Gastrocnemius medialis (tissue), 4 donors: ENCODE measurements around the gene ADM5. TPM values are rescaled to one million over a fixed set of nuclear protein-coding genes. Genes with fewer than 3 reads are reported as not detected.

Experiments used
- ATAC-seq, 2 donors: fragments of 150-250 bp; one replicate each; pipeline ENCODE4 v1.9.1; 2016
- DNase-seq, 2 donors: peaks; one replicate each; pipeline ENCODE4 v3.0.0-alpha.2; 2019
- H3K27ac ChIP-seq, 4 donors: fragments of 200-600 bp; sonication (generic); 1 replicate in 1 of 4; 2 replicates in 3 of 4; pipeline ENCODE4 v1.5.1; 2016 to 2018; ENCODE audit warnings: mild to moderate bottlenecking in 2 of 4, moderate library complexity in 1 of 4
- H3K27me3 ChIP-seq, 3 donors: fragments of 200-600 bp; sonication (generic) in 2 of 3; 1 replicate in 1 of 3; 2 replicates in 2 of 3; pipeline versions ENCODE4 v1.5.1 to v1.6.0; 2016 to 2019; ENCODE audit warnings: mild to moderate bottlenecking in 1 of 3, moderate library complexity in 1 of 3
- H3K36me3 ChIP-seq, 2 donors: fragments of 200-600 bp; sonication (generic) in 1 of 2; one replicate each; pipeline ENCODE4 v1.5.1; 2017 to 2018
- H3K4me1 ChIP-seq, 2 donors: fragments of 200-600 bp; sonication (generic) in 1 of 2; one replicate each; pipeline ENCODE4 v1.5.1; 2016 to 2017; ENCODE audit warnings: mild to moderate bottlenecking in 2 of 2
- H3K4me3 ChIP-seq, 4 donors: fragments of 200-600 bp; sonication (generic) in 3 of 4; 1 replicate in 1 of 4; 2 replicates in 3 of 4; pipeline ENCODE4 v1.5.1; 2016 to 2019; ENCODE audit warnings: mild to moderate bottlenecking in 2 of 4
- H3K9me3 ChIP-seq, 3 donors: fragments of 200-600 bp; sonication (generic) in 2 of 3; 1 replicate in 1 of 3; 2 replicates in 2 of 3; pipeline ENCODE4 v1.5.1; 2016 to 2019
- CTCF ChIP-seq, 5 experiments: fragments of 450-650 bp in 3 of 5; fragments of 200-600 bp in 2 of 5; sonication (generic) in 2 of 5; IDR thresholded peaks in 4 of 5; conservative IDR thresholded peaks in 1 of 5; 1 replicate in 4 of 5; 2 replicates in 1 of 5; pipeline ENCODE4 v1.5.1; 2016 to 2019; ENCODE audit warnings: antibody characterized with exemption in 5 of 5, mild to moderate bottlenecking in 3 of 5, moderate library complexity in 3 of 5
- POLR2A ChIP-seq, 2 donors: fragments of 450-650 bp; IDR thresholded peaks; one replicate each; pipeline ENCODE4 v1.6.1; 2017; ENCODE audit warnings: antibody characterized with exemption in 2 of 2, mild to moderate bottlenecking in 2 of 2, moderate library complexity in 2 of 2
- in situ Hi-C, 4 donors: fragments of 200-750 bp; cut with MboI; loops; one replicate each; pipeline versions ENCODE4 v1.15.0 to v1.8.0; 2017; ENCODE audit warnings: low sequenced_read_pairs in 4 of 4
- intact Hi-C: fragments of 100-400 bp; cut with DNase I; formaldehyde crosslinking; loops from one replicate; pipeline ENCODE4 v1.15.1; 2023; ENCODE audit warnings: low total_unique reads
- total RNA-seq, 4 donors: library from RNA; depleted of rRNA; stranded (reverse); fragments of >200 nt; gene quantifications; one replicate each; pipeline versions ENCODE4 v1.1.0 to v1.2.3, GENCODE V29; 2016

Gene ADM5, protein sequence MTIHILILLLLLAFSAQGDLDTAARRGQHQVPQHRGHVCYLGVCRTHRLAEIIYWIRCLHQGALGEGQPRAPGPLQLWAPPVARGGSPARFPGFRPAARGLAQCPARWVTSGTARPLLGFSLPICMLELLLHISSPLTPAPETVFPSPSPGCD
- 1 to 10 TPM in 3 of 4 donors, not detected in 1; 1.0 to 2.1 (median 1.4) TPM for total RNA-seq

- peak within 1 kb of the TSS; percentile 50 to 59 (median 54) for H3K4me3 ChIP-seq
- H3K4me1 ChIP-seq = peaks cover 10 to 14% of the 10 kb centered on the region in 2 donors
- TF ChIP-seq CTCF (IDR thresholded peaks at IDR 0.05 in 4 of 5, conservative IDR thresholded peaks at IDR 0.05 in 1 of 5) = peak; percentile 14 to 64 (median 45)
- TF ChIP-seq POLR2A (IDR thresholded peaks at IDR 0.05) = no peak
- H3K36me3 ChIP-seq = peaks cover 0 to 26% of the 10 kb centered on the region in 2 donors
- in situ Hi-C loops = no loop called here
- ATAC-seq (peak in 1 of 2 donors; percentile 53), DNase-seq (peak in 1 of 2 donors; percentile 35)
- peaks cover 3 to 17% (median 13%) of the 10 kb centered on the region in 3 donors for H3K27me3 ChIP-seq
- H3K9me3 ChIP-seq = no peaks in the 10 kb centered on the region
- intact Hi-C loops = no loop called here
- H3K27ac ChIP-seq = peak within 1 kb of the TSS in 3 of 4 donors; percentile 54 to 72 (median 68)
Observed at GRCh38 chr19:49689133-49690078, at the start of gene ADM5. Gene ADM5, plus strand, starts transcription at chr19:49689594. Its CDS starts 244 bp downstream, at chr19:49689838.

DNA sequence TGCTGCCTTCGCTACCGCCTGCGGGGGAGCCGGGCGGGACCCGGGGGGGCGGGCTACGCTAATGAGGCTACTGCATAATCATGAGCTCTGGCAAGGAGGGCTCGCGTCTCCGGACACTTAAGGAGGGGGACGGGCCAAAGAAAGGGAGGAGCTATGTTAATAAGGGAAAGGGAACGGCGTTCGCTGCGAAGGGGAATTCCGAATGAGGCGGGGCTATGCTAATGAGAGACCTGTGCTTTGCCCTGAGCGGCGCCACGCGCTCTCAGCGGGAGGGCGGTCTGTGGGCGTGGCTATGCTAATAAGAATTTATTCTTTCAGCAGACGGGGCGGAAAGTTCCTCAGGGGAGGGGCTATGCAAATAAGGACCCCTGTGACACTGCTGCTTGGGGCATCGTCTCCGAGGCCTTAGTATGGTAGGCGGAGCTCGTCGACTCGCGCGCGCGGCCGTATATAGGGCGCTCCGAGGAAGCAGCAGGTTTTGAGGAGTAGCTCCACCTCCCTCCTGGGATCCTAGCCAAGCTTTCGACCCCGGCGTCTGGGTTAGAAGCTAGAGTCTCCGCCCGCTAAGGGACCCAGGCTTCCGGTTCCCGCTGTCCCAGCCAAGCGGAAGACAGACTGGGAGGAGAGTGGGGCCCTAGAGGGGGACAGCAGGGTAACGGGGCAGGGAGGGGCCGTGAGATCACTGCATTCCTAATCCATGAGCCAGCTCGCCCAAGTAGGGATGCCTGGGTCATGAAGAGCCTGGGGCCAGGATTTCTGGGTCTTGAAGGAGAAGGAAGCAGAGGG is 49.1 kb upstream of the ADM5 start, which contains the start of gene RRAS:
Gene RRAS (minus strand): TSS at position 31 of the 786 bp plus-strand sequence. CDS start 45 bp downstream, outside the sequence.
- intact Hi-C loops = loop anchor here (1.0 to 5.0 kb wide), 7 partner anchors 37 to 387 kb away; partner anchors contain the start of genes AKT1S1, NOSIP, PRMT1 and PRRG2
- in situ Hi-C loops = no loop called here

GRCh38 chr19:49641688-49642491 is 47.5 kb upstream of the ADM5 start, which contains the start of gene SCAF1:
Gene SCAF1, plus strand, starts transcription at chr19:49642209. Its CDS starts 2,818 bp downstream, at chr19:49645027.
- peak; percentile 60 to 62 for ATAC-seq
- no peaks in the 10 kb centered on the region for H3K27me3 ChIP-seq
- TF ChIP-seq POLR2A (IDR thresholded peaks at IDR 0.05) (peak; percentile 92 to 97), CTCF (IDR thresholded peaks at IDR 0.05 in 4 of 5, conservative IDR thresholded peaks at IDR 0.05 in 1 of 5) (peak in 1 of 5 experiments; percentile 11)
- H3K9me3 ChIP-seq = no peaks in the 10 kb centered on the region
- peak; percentile 99 to 100 for DNase-seq
- peak within 1 kb of the TSS; percentile 76 to 95 (median 84) for H3K4me3 ChIP-seq
- peaks cover 31 to 37% of the 10 kb centered on the region in 2 donors for H3K4me1 ChIP-seq
- peaks cover 0 to 16% of the 10 kb centered on the region in 2 donors for H3K36me3 ChIP-seq
- peak within 1 kb of the TSS; percentile 93 to 99 (median 97) for H3K27ac ChIP-seq
- in situ Hi-C loops (no loop called here), intact Hi-C loops (loop anchor here (1.0 to 5.0 kb wide), 5 partner anchors 22 to 385 kb away; partner anchors contain the start of genes AKT1S1, NOSIP, PRRG2 and TBC1D17)

More for the DNA sequence above, 49.1 kb upstream of the ADM5 start, which contains the start of gene RRAS:
- peak; percentile 74 to 76 for ATAC-seq
- peak; percentile 100 for DNase-seq
- TF ChIP-seq POLR2A (IDR thresholded peaks at IDR 0.05) (peak; percentile 84 to 94), CTCF (IDR thresholded peaks at IDR 0.05 in 4 of 5, conservative IDR thresholded peaks at IDR 0.05 in 1 of 5) (no peak)
- H3K27ac ChIP-seq = peak within 1 kb of the TSS; percentile 93 to 99 (median 97)
- H3K27me3 ChIP-seq = no peaks in the 10 kb centered on the region
- H3K9me3 ChIP-seq = no peaks in the 10 kb centered on the region
- H3K36me3 ChIP-seq = peaks cover 0 to 4% of the 10 kb centered on the region in 2 donors
- H3K4me3 ChIP-seq = peak within 1 kb of the TSS; percentile 64 to 95 (median 80)
- H3K4me1 ChIP-seq = peaks cover 31 to 37% of the 10 kb centered on the region in 2 donors
